MCF 10A (cell line): ENCODE measurements around the gene IL17RA. TPM values are rescaled to one million over a fixed set of nuclear protein-coding genes. Genes with fewer than 3 reads are reported as not detected.
"Not testable (repeated sequence)": the region's sequence is repeated elsewhere in the genome, so short reads cannot be mapped to it uniquely, and the experiment has no call there.

Source experiments
- Bru-seq: library from RNA; stranded (reverse); fragments of 400-500 nt; gene quantifications from one replicate; lab custom pipeline; 2021; lab: Mats Ljungman, UMichigan
- BruChase-seq, 2 experiments: library from RNA; stranded (reverse); fragments of 400-500 nt; gene quantifications; one replicate each; lab custom pipeline; 2021; lab: Mats Ljungman, UMichigan
- BruUV-seq: library from RNA; stranded (reverse); fragments of 400-500 nt; replicated peaks from 2 replicates; lab custom pipeline; 2021; lab: Mats Ljungman, UMichigan
- CTCF ChIA-PET: fragments of 300-600 bp; sonication (Branson Sonifier 250); formaldehyde crosslinking; extraction: SDS; loops from one replicate; lab custom pipeline; 2021; ENCODE audit warnings: antibody characterized with exemption, inconsistent platforms; lab: Yijun Ruan, JAX
- POLR2A ChIA-PET: fragments of 300-600, 350-650 bp; sonication (Branson Sonifier 250); formaldehyde crosslinking; extraction: SDS; loops from one replicate; lab custom pipeline; 2020; ENCODE audit warnings: antibody characterized with exemption, inconsistent platforms; lab: Yijun Ruan, JAX
- DNase-seq: peaks from one replicate; pipeline ENCODE4 v3.0.0-alpha.2; 2018; ENCODE audit not compliant: unreplicated experiment
- H3K27ac Mint-ChIP-seq: one replicate; pipeline ENCODE4 v1.8.0; 2022; ENCODE audit warnings: mild to moderate bottlenecking, low read depth, mixed read lengths; ENCODE audit not compliant: unreplicated experiment
- H3K27me3 Mint-ChIP-seq: one replicate; pipeline ENCODE4 v1.8.0; 2022; ENCODE audit warnings: mixed read lengths; ENCODE audit not compliant: insufficient read depth, unreplicated experiment
- H3K36me3 Mint-ChIP-seq: one replicate; pipeline ENCODE4 v1.8.0; 2022; ENCODE audit warnings: mild to moderate bottlenecking, moderate library complexity, mixed read lengths; ENCODE audit not compliant: insufficient read depth, unreplicated experiment
- H3K4me1 Mint-ChIP-seq: one replicate; pipeline ENCODE4 v1.8.0; 2022; ENCODE audit warnings: mixed read lengths; ENCODE audit not compliant: insufficient read depth, unreplicated experiment
- H3K4me3 Mint-ChIP-seq: one replicate; pipeline ENCODE4 v1.8.0; 2022; ENCODE audit warnings: mild to moderate bottlenecking, moderate library complexity, mixed read lengths; ENCODE audit not compliant: unreplicated experiment
- H3K9me3 Mint-ChIP-seq: one replicate; pipeline ENCODE4 v1.8.0; 2022; ENCODE audit warnings: mixed read lengths; ENCODE audit not compliant: unreplicated experiment
- CTCF ChIP-seq: fragments of 200-600 bp; IDR thresholded peaks from one replicate; pipeline ENCODE4 v1.8.0; 2022; ENCODE audit warnings: antibody characterized with exemption, mild to moderate bottlenecking; ENCODE audit not compliant: unreplicated experiment
- intact Hi-C: fragments of 100-400 bp; cut with micrococcal nuclease; formaldehyde crosslinking; loops from 2 replicates; pipeline ENCODE4 v1.14.1; 2022
- long read RNA-seq: library from polyadenylated mRNA; stranded (forward); transcript quantifications from one replicate; pipeline ENCODE4 v2.0.0, GENCODE V29; 2022
- total RNA-seq: library from RNA; stranded (reverse); gene quantifications from 2 replicates; pipeline ENCODE4 v1.2.3, GENCODE V29; 2022

IL17RA gene
- 11.5 and 11.9 TPM in 2 replicates for total RNA-seq
- percentile 63 among the genes with signal in this experiment for Bru-seq, nascent RNA
- BruChase-seq, experiment 1, labeled RNA remaining after a 6-hour chase, result percentile 80 among the genes with signal in this experiment
- percentile 77 among the genes with signal in this experiment for BruChase-seq, experiment 2, labeled RNA remaining after a 2-hour chase
- long read RNA-seq, full-length matches to known transcripts, result 2 of 8 reads
- long read RNA-seq, partial matches to known transcripts, result 2 of 8 reads
- long read RNA-seq, other reads (novel, unspliced or antisense), result 4 of 8 reads

DNA sequence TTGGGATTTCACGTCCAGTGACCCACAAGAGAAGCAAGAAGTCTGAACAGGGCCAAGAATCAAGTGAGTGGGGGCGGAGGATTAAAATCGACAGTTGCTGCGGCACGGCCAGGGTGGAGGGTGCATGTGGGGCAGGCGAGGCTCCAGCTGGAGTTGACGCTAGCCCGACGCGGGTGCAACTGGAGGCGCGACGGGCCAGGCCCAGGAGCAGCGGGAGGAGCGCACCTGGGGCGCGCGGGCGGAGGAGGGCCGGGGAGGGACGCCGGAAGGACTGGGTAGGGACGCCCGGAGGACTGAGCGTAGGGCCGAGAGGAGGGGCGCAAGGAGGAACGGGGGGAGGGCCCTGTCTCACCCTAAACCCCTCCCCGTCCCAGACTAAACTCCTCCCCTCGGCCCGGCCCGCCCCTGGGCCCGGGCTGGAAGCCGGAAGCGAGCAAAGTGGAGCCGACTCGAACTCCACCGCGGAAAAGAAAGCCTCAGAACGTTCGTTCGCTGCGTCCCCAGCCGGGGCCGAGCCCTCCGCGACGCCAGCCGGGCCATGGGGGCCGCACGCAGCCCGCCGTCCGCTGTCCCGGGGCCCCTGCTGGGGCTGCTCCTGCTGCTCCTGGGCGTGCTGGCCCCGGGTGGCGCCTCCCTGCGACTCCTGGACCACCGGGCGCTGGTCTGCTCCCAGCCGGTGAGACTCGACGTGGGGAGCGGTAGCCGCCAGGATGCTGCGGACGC is at the start of gene IL17RA:
Gene IL17RA, plus strand, starts transcription at position 447 of the 723 bp plus-strand sequence. Its CDS starts 92 bp downstream, at position 539.
- Mint-ChIP-seq H3K9me3 (no peaks in the 10 kb centered on the region), H3K4me1 (peaks cover 14% of the 10 kb centered on the region), H3K27ac (peak within 1 kb of the TSS; percentile 88), H3K36me3 (no peaks in the 10 kb centered on the region), H3K4me3 (peak within 1 kb of the TSS; percentile 84), H3K27me3 (no peaks in the 10 kb centered on the region)
- CTCF ChIA-PET, result interaction anchor here (0.6 to 3.7 kb wide), 3 partner anchors 59 to 692 kb away, joined by 3 to 22 read pairs (median 5); no protein-coding TSS in a partner anchor
- intact Hi-C loops, result loop anchor here (2.0 kb wide), 1 partner anchor 74 kb away; the partner anchor contains the start of gene HDHD5
- no peak for TF ChIP-seq CTCF
- BruUV-seq, result no TSS peak
- peak; percentile 92 for DNase-seq
- POLR2A ChIA-PET, result interaction anchor here (0.7 to 1.0 kb wide), 4 partner anchors 9 to 143 kb away, joined by 3 to 4 read pairs (median 4); no protein-coding TSS in a partner anchor

GRCh38 chr22:17035246-17035645 is 49.6 kb upstream of the IL17RA start:
- peak; percentile 41 for DNase-seq
- BruUV-seq, result no TSS peak
- Mint-ChIP-seq H3K4me3 (peak overlapping the region; percentile 94), H3K4me1 (peaks cover 25% of the 10 kb centered on the region), H3K9me3 (no peaks in the 10 kb centered on the region), H3K36me3 (no peaks in the 10 kb centered on the region), H3K27me3 (no peaks in the 10 kb centered on the region), H3K27ac (peak overlapping the region; percentile 78)
- POLR2A ChIA-PET, result no interaction called here
- TF ChIP-seq CTCF, result no peak
- CTCF ChIA-PET, result interaction anchor here (0.6 kb wide), 1 partner anchor 324 kb away, joined by 3 read pairs; no protein-coding TSS in a partner anchor
- intact Hi-C loops, result no loop called here

DNA sequence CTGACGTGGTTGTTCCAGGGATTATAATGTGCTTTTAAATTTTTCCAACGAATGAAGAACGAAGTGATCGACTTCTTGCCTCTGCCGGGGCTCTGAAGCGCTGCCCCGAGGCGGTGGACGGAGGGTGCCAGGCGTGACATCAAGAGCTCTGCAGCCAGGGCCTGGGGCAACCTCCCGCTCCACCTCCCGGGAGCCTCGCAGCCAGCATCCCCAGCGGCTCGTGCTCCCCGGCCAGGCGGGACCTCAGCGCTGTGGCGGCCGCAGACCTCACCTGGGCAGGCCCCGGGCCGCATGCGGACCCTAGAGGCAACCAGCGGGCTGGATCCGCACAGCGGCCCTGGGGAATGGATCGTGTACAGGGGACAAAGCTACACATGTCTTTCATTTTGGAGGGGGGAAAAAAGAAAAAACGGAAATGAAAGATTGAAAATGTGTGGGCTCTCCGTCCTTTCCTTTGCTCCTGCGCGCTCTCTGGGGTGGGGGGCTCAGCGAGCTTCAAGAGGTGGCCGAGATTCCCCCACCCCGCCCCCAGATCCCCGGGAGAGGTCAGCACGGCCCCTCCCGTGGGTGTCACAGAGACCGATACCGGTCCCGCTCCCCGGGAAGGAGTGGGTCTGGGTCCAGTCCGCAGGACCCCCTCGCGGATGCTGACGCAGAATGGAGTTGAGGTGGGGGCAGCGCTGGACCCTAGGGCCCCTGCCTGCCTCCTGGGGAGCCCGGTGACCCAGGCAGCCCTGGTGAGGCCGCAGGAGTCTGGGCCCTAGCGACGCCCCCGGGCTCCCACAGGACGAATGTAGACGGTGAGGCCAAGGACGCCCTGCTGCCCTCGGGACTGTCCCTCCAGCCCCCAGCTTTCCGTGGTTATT is 48.6 kb upstream of the IL17RA start:
- intact Hi-C loops, CTCF ChIA-PET, H3K27me3 Mint-ChIP-seq, H3K36me3 Mint-ChIP-seq, H3K9me3 Mint-ChIP-seq, BruUV-seq: not testable (repeated sequence)
- POLR2A ChIA-PET, result interaction anchor here (0.6 kb wide), 1 partner anchor 458 kb away, joined by 3 read pairs; no protein-coding TSS in a partner anchor
- Mint-ChIP-seq H3K4me1 (peaks cover 25% of the 10 kb centered on the region), H3K4me3 (peak overlapping the region; percentile 94), H3K27ac (peak overlapping the region; percentile 78)
- DNase-seq, result peak; percentile 21

- intact Hi-C loops, CTCF ChIA-PET, H3K36me3 Mint-ChIP-seq, H3K27me3 Mint-ChIP-seq, H3K9me3 Mint-ChIP-seq: not testable (repeated sequence)
- BruUV-seq, result TSS peak; percentile 57
- peaks cover 25% of the 10 kb centered on the region for H3K4me1 Mint-ChIP-seq
- DNase-seq, result peak; percentile 66
- peak overlapping the region; percentile 98 for H3K27ac Mint-ChIP-seq
- POLR2A ChIA-PET, result interaction anchor here (0.6 kb wide), 1 partner anchor 459 kb away, joined by 3 read pairs; no protein-coding TSS in a partner anchor
- H3K4me3 Mint-ChIP-seq, result peak overlapping the region; percentile 94
These were observed 47.7 kb upstream of the IL17RA start for GRCh38 chr22:17036842-17037711.
